MM.1S (cell line): ENCODE results near the gene YPEL5.

Source experiments
- EZH2 ChIP-seq: fragments of 300-600 bp; sonication (generic); optimal IDR thresholded peaks from 2 replicates; pipeline ENCODE3; 2017; ENCODE audit warnings: low read depth, mild to moderate bottlenecking, antibody characterized with exemption, low read length, mixed read lengths
- EZH2phosphoT487 ChIP-seq: fragments of 300-600 bp; sonication (generic); IDR thresholded peaks from 2 replicates; pipeline ENCODE4 v1.6.1; 2018; ENCODE audit warnings: antibody characterized with exemption, low read length
- TF ChIP-seq, protein P1 (sequence below): fragments of 300-600 bp; sonication (generic); IDR thresholded peaks from 2 replicates; pipeline ENCODE4 v1.5.1; 2016; ENCODE audit warnings: antibody characterized with exemption, low read length, mixed read lengths

DNA sequence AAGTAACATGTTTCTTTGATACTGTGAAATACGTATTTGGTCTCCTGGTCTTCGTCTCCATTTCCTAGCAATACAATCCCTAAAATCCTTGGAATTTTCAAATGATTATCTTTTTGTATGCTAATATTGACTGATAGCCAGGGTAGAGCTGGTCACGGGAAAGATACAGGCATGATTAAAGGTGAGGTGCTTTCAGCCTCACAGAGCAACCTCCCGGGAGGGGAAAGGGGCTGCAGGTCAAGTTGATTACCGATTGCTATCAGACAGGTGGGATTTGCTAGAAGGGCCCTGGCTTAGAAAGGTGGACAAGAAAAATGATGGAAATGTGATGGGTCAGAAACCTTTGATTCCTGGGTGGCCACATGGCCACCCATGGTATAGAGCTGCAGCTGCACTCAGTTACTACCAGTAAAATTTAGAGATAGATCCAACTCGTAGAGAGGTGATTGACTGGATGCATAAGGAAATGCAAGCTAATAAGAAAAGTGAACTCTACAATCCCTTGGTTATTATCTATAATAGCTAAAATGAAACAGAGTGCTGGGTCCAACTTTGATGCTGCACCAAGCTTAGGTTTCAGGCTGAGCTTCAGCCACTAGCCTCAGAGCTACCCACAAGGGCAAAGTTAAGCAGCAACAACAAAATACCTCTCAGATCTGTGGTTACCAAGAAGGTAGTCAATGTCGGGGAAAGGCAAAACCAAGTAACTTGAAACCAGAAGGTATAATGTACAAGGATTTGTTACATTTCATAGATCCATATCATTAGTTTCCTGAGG, 15.3 kb downstream of the YPEL5 start:
- TF ChIP-seq, protein P1, sequence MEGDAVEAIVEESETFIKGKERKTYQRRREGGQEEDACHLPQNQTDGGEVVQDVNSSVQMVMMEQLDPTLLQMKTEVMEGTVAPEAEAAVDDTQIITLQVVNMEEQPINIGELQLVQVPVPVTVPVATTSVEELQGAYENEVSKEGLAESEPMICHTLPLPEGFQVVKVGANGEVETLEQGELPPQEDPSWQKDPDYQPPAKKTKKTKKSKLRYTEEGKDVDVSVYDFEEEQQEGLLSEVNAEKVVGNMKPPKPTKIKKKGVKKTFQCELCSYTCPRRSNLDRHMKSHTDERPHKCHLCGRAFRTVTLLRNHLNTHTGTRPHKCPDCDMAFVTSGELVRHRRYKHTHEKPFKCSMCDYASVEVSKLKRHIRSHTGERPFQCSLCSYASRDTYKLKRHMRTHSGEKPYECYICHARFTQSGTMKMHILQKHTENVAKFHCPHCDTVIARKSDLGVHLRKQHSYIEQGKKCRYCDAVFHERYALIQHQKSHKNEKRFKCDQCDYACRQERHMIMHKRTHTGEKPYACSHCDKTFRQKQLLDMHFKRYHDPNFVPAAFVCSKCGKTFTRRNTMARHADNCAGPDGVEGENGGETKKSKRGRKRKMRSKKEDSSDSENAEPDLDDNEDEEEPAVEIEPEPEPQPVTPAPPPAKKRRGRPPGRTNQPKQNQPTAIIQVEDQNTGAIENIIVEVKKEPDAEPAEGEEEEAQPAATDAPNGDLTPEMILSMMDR = no peak
- no peak for TF ChIP-seq EZH2
- no peak for TF ChIP-seq EZH2phosphoT487
